Measurements from ENCODE around the gene NCBP1.
A peak's percentile ranks its signal among the peaks of the same experiment; 100 is the strongest.
"Not testable (repeated sequence)": the region's sequence is repeated elsewhere in the genome, so short reads cannot be mapped to it uniquely, and the experiment has no call there.

The NCBP1 gene

DNA sequence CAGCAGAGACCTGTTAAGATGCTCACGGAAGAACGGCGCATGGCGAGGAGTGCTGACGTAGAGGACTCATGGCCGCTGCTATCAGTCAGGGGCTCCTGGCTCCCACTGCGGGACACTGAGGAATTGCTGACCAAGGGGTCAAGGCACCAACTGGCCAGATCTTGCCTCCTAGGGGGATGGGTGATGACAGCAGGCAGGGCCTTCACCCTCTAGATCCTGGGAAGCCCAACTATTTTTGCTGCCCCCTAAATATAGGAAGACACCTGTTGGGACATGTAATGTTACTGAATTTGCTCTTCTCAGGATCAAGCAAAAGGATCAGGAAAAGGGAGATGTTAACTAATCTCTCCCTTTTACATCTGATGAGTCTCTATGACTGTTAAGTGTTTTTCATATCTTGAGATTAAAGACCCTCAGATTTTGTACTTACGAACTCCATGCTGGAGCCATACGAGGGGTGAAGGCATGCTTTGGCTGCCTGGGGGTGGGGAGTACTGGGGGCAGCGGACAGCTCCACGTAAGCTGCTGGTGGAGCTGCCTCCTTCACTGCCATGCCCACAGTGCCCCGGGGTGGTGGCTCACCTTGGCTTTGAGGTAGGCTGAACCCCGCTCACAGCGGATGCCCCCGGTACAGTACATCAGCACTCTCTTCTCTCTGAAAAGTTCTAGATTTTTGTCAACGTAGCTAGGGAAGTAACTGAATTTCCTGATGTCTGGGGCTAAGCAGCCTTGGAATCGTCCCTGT lies 28.5 kb upstream of the NCBP1 start:
- no peak for DNase-seq (ENCODE audit: insufficient read length, low spot score)
- no peak for FAIRE-seq
- TF ChIP-seq POLR2A (IDR thresholded peaks at IDR 0.05; ENCODE audit: low read depth, low read length) = no peak

DNA sequence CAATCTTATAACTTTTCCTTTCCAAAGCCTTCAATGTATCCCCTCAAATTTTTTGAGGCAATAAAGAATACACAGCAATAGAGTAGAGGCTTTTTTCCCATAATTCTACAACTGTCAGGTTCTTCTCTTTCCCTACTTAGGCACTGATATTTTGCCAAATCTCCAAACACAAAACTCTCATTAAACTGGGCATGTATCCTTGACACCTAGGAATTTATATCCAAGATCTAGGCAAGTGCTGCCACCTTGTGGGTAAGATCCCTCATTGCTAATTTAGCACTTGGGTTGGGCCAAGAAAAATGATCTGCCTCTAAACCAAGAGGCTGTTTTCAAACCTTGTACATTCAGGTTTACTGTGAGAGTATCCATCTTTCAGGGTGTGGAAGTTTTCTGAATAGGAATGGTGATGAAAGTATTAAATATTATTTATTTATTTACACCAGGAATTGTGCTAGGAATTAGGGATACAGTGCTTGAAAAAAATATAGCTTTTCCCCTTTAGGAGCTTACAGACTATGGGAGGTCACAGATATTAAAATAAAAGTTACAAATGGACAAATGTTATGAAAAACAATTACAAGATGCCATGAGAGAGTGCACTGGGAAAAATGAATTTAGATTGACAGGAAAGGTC lies 18.1 kb upstream of the NCBP1 start:
- DNase-seq (ENCODE audit: insufficient read length, low spot score) (peak; percentile 65), FAIRE-seq (peak; percentile 98)
- TF ChIP-seq POLR2A (IDR thresholded peaks at IDR 0.05; ENCODE audit: low read depth, low read length) = no peak

DNA sequence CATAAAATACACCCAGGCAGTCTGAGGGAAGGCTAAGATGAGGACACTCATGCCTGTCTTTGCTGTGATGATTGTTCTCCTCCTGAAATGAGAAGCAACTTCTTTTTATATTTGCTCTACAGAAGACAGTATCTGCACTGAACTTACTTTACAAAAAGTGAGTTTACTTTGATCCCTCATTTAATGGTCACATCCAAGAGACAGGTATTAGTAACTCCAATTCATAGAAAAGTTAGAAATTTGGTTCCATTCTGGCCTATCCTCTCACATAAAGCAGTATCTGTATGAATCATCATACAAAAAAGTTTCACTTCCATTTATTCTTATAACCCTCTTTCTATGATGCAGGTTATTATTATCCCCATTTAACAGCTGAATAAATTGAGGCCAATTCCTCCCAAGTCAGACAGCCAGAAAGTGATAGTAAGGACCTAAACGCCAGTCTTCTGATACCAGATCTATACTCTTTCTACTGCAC lies 15.6 kb upstream of the NCBP1 start:
- no peak for TF ChIP-seq POLR2A (IDR thresholded peaks at IDR 0.05; ENCODE audit: low read depth, low read length)
- FAIRE-seq = no peak
- no peak for DNase-seq (ENCODE audit: insufficient read length, low spot score)

DNA sequence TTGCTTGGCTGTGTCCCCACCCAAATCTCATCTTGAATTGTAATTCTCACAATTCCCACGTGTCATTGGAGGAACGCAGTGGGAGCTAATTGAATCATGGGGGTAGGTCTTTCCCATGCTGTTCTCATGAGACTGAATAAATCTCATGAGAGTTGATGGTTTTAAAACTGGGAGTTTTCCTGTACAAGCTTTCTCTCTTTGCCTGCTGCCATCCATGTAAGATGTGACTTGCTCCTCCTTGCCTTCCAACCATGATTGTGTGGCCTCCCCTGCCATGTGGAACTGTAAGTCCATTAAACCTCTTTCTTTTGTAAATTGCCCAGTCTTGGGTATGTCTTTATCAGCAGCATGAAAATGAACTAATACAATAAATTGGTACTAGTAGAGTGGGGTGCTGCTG lies 13.6 kb upstream of the NCBP1 start:
- FAIRE-seq = not testable (repeated sequence)

DNA sequence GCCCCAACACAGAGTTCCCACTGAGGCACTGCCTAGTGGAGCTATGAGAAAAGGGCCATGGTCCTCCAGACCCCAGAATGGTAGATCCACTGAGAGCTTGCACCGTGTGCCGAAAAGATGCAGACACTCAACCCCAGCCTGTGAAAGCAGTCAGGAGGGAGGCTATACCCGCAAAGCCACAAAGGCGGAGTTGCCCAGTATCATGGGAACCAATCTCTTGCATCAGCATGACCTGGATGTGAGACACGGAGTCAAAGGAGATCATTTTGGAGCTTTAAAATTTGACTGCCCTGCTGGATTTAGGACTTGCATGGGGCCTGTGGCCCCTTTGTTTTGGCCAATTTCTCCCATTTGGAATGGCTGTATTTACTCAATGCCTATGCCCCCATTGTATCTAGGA lies 11.1 kb upstream of the NCBP1 start:
- FAIRE-seq; DNase-seq (ENCODE audit: insufficient read length, low spot score): not testable (repeated sequence)

More for the DNA sequence above, 13.6 kb upstream of the NCBP1 start:
- DNase-seq (ENCODE audit: insufficient read length, low spot score) = not testable (repeated sequence)

DNA sequence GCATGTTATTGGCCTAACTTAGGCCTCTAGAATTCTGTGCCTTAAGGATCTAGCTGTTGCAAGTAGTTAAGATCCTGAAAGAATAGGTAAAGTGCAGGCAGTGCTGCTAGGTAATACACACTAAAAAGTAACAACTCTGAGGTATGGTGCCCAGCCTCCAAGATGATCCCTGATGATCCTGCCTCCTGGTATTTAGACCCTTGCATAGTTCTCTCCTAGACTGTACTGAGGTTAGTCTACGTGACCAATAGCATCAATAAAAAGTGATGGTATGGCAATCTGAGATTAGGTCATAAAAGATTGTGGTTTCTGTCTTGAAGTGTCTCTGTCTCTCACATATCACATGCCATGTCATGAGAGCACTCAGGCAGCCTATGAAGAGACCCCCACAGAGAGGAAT lies 9.7 kb upstream of the NCBP1 start:
- TF ChIP-seq POLR2A (IDR thresholded peaks at IDR 0.05; ENCODE audit: low read depth, low read length) = no peak
- DNase-seq (ENCODE audit: insufficient read length, low spot score) (no peak), FAIRE-seq (no peak)

DNA sequence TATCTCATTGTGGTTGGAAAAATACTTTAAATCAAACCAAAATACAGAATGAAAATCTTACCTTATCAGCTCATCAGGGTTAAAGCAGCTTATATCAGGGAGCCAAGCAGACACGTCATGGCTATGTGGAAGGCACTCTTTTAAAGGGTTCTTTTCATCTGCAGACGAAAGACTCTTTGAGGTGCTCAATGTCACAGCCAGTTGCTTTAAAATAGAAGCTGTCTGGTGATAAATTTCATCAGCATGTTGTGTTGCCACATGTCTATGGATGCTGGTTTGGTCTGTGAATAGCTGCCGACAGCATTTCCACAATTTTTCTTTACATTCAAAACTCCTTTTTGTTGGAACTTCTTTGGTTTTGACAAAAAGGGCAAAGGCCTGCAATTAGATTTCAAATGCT lies 8.0 kb upstream of the NCBP1 start:
- no peak for DNase-seq (ENCODE audit: insufficient read length, low spot score)
- FAIRE-seq = peak; percentile 33
- TF ChIP-seq POLR2A (IDR thresholded peaks at IDR 0.05; ENCODE audit: low read depth, low read length) = no peak

DNA sequence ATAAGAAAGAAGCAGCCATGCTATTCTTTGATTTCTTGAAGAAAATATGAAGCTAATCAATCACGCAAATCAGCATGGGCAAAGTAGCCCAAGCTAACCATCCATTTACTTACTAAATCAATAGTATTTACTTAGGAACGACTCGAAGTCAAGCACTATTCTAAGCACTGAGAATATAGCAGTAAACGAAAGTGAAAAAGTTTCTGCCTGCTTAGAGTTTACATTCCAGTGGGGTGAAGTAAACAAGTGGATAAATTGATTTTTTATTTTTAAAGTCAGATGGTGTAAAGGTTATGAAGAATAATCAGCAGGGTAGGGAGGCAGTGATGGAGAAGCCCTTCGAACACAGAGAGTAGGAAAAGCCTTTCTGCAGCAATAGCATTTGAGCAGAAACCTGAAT lies 6.0 kb upstream of the NCBP1 start:
- FAIRE-seq (no peak), DNase-seq (ENCODE audit: insufficient read length, low spot score) (no peak)
- no peak for TF ChIP-seq POLR2A (IDR thresholded peaks at IDR 0.05; ENCODE audit: low read depth, low read length)

DNA sequence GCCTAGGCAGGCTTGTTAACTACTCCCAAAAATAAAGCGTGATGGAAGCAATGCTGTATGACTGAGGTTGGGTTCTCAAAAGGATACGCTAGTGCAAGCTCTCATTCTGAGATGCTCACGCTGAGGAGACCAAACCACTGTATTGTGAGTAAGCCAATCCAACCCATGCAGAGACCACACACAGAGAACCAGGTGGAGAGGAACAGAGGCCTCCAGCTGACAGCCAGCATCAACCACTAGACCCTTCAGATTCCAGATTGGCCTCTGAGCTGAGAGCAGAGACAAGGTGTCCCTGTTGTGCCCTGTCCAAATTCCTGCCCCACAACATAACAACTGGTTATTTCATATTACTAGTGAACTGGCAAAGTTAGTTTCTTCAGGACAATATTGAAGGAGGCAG lies 5.0 kb upstream of the NCBP1 start:
- no peak for TF ChIP-seq POLR2A (IDR thresholded peaks at IDR 0.05; ENCODE audit: low read depth, low read length)
- DNase-seq (ENCODE audit: insufficient read length, low spot score) = no peak
- FAIRE-seq = no peak

DNA sequence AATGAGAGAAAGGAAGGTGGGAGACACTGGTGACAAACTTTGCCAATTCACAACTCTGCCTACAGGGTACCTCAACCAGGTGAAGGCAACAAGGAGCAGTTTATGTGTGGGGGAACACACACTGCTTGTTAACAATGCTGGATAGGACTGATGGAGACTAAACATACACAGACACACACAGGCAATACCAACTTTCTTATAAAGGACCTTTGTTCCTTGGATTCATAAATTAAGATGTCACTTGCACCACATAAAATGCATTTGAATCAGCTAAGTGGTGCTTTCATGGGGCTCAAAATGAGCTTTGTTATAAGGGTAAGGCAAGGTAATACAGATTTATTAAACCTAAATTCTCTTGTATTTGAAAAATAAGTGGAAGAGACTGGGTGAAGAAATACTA lies 4.5 kb upstream of the NCBP1 start:
- FAIRE-seq (no peak), DNase-seq (ENCODE audit: insufficient read length, low spot score) (no peak)
- no peak for TF ChIP-seq POLR2A (IDR thresholded peaks at IDR 0.05; ENCODE audit: low read depth, low read length)

DNA sequence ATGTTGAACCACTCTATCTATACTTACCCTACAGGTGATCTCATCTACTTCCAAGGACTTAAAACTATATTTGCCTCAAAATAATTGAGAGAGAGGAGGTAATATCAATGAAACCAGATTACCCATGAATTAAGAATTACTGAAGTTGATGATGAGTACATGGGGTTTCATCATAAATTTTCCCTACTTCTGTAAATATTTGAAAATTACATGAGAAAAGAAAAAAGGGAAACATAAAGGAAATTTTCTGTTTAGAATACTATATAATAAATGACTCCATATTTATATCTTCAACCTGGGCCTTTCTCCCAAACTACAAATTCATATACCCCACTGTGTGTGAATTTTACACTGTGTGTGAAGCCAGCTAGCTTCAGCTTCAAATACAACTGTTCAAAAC lies 3.0 kb upstream of the NCBP1 start:
- TF ChIP-seq POLR2A (IDR thresholded peaks at IDR 0.05; ENCODE audit: low read depth, low read length) = no peak
- DNase-seq (ENCODE audit: insufficient read length, low spot score) (no peak), FAIRE-seq (no peak)

DNA sequence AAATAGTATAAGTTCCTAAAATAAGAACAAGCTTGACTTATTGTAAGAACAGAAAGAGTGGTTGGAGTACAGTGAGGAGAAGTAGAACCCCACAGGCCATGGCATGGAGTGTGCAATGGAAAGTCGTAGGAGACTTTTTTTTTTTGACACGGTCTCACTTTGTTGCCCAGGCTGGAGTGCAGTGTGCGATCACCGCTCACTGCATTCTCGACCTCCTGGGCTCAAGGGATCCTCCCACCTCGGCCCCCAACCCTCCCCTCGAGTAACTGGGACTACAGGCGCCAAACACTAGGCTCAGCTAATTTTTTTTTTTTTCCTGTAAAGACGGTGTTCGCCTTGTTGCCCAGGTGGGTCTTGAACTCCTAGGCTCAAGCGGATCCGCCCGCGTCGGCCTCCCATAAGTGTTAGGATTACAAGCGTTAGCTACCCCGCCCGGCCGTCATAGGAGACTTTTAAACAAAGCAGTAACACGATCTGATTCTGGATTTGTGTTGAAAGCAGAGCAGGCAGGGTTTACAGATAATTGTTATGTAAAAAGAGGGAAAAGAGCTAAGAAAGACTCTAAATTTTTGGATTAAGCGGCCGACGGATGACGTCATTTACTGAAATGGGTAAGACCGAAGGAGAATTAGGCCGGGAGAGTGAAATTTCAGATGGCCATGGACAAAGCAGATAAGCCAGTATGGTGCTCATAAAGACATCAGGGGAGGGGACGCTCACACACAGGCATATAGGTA lies 1.2 kb upstream of the NCBP1 start:
- FAIRE-seq (peak; percentile 6), DNase-seq (ENCODE audit: insufficient read length, low spot score) (no peak)
- no peak for TF ChIP-seq POLR2A (IDR thresholded peaks at IDR 0.05; ENCODE audit: low read depth, low read length)

DNA sequence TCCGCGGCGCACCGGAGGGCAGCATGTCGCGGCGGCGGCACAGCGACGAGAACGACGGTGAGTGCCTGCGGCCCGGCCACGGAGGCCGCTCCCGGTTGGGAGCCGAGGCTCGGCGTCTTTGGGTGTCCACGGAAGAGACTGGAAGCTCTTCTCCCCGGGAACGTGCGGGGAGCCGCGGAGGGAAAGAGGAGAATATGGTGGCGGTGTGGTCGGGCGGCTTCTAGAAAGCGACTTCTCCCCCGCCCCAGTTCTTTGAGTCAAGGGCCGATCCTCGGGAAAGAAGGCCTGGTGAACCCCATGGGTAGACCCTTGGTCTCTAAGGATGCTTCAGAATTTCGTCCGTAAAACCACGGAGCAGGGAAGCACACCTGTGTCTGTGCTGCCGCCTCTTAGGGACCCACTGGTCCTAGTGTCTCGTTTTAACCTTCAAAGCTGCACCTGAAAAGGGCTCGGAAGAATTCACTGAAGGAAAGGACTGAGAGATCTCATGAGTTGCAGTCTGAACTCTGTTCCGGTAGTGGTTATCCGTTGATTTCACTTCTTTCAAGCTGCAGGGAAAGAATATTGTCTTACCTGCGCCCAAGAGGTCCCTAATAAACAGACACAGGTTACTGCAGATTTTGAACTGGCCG lies 354 bp downstream of the NCBP1 start:
- DNase-seq (ENCODE audit: insufficient read length, low spot score) = no peak
- peak; percentile 6 for FAIRE-seq
- TF ChIP-seq POLR2A (IDR thresholded peaks at IDR 0.05; ENCODE audit: low read depth, low read length) = no peak

DNA sequence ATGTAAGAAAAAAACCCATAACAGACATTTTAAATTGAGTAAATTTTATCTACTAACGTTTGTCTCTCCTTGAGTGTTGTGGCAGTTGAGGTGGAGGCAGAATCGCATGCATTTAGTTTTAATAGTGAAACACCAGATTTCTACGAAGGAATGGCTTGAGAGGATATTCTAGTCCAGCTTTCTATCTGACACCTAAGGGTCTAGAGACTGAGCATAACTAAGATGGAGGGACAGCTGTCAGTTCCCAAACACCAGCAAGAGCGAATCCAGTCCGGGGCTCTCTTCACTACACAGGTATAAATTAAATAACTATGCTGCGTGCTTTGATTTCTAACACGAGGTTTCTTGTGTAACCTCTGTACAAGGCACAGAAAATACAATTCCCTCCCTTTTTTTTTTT lies 1.4 kb downstream of the NCBP1 start:
- no peak for TF ChIP-seq POLR2A (IDR thresholded peaks at IDR 0.05; ENCODE audit: low read depth, low read length)
- peak; percentile 36 for FAIRE-seq
- DNase-seq (ENCODE audit: insufficient read length, low spot score) = no peak
